ENCODE results near the gene WIPF1.

The WIPF1 gene

DNA sequence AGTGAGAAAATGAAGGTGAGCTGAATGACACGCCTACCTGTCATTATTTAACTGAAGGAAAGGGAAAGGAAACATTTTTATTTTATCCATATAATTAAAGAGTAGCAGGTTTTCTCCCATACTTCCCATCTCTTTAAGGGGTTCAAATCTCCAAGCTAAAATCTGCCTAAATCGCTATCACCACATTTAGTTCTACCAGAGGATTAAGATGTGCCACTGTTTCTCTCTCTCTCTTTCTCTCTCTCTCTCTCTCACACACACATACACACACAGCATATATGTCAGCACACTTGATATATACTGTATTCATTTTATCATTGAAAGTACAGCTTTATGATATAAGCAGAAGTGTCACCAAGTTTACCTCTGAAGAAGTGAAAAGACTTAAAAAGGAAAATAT is 3.1 kb downstream of the WIPF1 start:
- DNase-seq, result no peak

DNA sequence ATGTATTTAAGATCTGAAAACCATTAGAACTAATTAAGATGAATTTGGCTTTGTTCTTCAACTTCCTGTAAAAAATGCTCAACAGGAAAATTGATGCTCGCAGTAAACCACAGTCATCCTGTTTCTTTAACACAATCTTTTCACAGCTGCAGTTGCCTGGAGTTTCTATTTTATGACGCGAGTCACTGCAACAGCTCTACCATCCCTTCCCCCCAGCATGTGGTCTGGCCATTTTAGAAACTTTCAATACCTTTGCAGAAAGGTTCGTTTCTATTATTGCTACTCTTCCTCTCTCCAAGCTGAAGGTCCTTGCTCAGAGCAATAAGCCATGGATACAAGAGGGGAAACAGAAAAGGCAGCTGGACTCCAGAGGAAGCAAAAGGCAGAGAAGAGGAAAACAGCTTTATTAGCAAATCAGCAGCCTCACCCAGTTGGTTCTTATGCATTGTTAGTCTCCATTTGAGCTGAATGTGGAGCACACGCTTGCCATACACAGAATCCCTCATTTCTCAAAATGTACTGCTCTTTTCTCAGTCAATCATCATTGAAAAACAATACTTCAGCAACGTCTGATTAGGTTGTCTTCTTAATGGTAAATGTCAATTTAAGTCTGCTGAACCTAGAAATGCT is 3.9 kb downstream of the WIPF1 start:
- peak; percentile 63 for DNase-seq

DNA sequence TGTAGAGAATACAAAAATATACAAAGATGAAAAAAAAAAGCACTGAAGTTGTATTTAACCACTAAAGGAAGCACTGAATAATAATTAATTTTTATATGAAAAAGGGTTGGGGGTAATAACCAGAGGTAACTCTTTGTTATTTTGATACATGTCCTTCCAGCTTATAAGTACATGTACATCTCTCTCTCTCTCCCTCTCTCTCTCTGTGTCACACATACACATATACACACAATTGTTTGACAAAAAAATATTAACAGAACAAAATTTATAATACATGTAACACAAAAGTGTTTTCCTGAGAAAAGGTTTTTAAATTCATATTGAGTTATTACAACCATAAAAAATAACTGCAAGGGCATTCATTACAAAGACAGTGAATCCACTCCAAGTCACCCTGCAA is 4.6 kb downstream of the WIPF1 start:
- DNase-seq, result no peak

DNA sequence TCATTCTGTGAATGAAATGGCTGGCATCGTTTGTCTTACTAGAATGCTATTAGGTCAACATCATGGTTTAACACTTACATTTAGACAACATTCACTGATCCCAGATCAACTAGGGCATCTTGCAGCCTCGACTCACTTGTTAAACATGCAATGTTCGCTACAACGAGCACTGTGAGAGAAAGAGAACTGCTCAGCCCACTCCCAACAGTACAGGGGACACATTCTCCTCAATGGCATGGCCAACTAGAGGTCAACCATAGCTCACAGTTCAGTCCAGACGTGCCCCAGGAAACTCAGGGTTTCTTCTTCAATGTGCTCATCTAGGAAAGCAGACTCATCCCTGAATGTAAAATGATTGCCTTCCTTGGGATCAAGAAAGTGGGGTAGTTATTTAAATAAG is 5.9 kb downstream of the WIPF1 start:
- DNase-seq, result no peak

DNA sequence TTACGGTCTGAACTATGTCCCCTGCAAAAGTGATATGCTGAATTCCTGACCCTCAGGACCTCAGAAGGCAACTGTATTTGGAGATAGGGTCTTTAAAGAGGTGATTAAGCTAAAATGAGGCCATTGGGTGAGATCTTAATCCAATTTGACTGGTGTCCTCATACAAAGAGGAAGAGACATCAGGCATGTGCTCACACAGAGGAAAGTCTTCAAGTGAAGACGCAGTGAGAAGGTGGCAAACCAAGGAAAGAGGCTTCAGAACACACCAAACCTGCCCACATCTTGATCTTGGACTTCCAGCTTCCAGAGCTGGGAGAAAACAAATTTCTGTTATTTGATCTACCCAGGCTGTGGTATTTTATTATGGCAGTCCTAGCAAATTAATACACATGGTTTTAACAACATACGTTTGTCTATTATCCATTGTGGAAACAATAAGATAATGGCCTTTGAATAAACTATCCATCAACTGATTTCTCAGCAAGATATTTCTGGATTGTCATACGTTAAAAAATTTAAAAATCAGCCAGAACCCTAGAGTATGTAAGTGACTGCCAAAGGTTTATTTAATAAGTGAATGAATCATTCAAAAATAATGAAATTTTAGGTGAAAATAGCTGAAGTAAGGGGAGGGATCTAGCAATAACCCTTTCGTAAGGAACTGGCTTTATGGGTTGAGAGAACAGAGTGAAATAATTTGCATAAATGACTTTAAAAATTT is 6.5 kb downstream of the WIPF1 start:
- no peak for DNase-seq

DNA sequence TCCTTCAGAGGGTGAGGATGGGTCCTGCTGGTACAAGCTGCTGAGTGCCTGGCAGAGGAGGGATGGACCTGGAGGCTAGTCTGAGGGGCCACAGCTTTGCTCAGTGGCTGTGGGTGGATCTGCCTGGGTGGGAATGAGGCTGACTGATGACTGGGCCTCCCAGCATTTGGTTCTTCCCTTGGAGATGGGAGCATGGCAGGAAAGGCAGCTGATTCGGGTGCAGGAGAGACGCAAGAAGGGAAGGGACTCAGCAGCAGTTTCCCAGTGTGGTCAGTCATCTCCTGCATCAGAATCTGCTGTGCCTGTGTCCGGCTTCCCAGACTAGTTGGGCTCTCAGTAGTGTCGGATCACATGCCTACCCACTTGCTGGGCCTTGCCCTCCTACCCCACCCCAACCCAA is 7.3 kb downstream of the WIPF1 start:
- DNase-seq, result no peak

DNA sequence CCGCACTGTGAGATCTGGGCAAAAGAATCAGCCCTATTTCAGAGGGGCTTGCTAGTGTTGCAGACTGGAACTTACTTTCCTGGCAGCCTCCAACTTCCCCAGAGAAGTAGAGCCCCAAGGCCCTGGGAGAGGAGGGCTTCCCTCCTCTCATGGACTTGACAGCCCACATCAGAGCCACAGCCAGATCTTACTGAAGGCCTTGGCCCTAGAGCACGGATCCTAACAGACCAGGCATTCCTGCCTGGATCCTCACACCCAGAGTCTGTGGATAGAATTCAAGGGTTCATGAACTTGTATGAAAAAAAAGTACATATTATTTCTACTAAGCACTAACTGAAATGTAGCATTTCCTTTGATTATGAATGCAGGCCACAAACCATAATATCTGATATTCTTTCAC is 8.3 kb downstream of the WIPF1 start:
- no peak for DNase-seq

DNA sequence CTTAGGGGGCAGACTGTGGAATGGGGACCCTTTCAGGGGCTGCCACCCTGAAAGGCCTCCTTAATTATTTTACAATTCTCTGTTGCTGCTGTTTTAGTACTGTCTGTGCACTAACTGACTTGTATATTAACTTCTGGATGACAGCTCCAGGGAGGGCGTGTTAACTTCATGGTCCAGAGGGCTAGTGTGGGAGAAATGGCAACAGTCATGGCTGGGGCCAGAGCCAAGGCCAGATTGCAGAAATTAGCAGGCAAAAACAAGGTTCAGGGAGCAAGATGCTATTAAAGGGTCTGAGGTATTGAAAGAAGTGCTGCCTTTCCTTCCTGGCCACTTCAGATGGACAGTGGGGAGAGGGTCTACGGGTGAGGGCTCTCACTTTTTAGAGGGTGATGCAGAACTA is 9.1 kb downstream of the WIPF1 start:
- no peak for DNase-seq

DNA sequence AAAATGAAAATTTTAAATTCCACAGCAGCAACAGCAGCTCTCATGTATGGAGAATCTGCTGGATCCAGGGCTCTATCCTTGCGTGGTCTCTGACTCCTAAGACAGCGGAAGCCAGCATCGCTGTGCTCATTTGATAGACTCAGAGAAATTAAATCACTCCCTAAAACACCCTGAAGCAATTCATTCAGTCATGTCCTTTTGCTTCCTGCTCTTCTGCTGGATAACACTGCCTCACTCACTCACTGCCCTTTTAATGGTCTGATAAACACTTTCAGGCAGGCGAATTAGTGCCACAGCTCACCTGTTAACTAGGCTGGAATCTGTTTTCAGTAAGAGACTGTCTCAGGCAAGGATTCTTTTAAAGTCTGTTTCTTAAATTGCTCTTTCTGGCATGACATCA is 10.0 kb downstream of the WIPF1 start:
- DNase-seq, result no peak

DNA sequence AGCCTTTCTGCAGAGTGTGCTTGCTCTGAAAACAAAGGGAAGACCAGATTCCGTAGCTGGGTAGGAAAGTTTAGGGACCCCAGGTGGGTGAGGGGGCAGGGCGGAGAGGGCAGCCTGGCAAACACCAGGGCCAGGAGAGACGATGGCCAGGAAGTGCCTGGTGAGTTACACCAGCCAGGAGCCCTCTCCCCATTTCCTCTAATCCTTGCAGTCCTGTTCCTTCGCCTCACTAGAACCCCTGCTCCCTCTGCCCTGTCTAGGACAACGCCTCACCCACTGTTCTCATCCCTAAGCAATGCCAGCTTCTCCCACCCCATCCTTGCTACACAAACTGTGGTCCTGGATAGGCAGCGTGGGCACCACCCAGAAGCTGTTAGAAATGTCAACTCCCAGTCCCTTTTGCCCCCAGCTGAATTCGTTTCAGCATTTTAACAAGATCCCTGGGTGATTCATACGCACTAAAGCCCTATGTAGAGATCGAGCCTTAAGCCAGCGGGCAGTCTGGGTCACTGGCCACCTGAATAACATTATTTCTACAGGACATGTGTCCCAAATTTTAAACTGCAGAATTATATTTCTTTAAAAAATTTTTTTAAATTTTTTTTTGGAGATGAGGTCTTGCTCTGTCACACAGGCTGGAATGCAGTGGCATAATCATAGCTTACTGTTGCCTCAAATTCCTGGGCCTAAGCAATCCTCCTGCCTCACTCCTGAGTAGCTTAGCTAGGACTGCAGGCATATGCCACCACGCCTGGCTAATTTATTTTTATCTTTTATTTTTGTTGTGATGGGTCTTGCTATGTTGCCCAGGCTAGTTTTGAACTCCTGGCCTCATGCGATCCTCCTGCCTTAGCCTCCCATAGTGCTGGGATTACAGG is 10.9 kb downstream of the WIPF1 start:
- no peak for DNase-seq

DNA sequence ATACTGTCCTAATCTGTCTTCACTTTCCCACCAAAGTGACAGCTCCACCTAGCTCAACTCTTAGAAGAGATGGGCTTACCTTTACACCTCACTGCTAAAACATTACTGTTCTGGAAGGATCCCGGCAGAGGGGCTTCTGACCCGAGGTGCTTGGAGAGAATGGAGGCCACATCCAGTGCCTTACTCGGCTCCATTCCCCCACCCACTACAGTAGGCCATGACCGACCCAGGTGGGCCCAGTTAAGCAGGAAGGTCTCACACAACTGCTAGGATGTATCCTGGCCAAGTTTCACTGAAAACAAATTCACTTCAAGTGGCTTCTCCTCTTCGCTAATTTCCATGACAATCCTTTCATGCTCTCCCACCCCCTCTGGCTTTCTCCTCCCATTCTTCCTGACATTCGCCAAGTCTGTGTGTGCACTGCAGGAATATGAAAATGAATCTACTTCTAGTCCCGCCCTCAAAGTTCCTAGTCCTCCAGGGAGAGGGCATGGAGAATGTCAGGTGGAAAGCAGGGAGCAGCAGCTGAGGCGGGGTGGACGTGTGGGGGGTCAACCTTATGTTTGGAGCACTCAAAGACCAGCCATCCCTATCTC is 11.8 kb downstream of the WIPF1 start:
- DNase-seq, result no peak

DNA sequence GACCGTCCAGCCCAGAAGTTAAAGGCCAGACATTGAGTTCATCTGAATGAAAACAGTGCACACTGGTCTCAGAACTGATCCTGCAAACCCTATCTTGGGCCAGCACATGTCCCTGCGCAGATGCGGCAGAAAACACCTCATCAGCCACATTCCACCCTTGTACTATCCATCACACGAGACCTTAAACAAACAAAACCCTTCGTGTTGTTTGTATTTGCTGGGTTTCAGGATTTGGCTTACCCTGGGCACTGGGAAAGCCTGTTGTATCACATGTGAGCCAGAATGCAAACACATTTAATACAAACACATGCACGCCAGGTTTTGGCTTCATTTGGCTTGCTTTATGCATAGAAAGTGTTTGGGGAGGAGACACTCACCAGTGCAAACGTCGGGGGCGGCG is 12.5 kb downstream of the WIPF1 start:
- DNase-seq, result no peak

DNA sequence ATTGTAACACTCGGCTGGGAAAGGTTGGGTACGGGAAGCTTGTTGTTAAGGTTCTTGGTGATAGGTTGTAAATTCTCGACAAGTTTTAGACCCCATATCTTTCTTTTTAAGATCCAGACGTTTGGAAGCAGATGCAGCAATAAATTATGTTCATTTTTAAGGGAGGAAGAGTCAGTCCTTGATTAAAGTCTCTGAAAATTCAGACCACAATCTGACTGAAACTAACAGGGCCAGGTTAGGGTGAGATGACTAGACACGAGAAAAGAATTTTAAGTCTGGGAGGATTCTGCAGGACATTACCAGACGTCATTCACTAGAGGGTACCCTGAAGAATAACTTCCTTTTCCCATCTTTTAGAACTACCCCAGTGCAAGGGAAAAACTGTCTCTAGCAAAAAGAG is 16.1 kb downstream of the WIPF1 start:
- no peak for DNase-seq

DNA sequence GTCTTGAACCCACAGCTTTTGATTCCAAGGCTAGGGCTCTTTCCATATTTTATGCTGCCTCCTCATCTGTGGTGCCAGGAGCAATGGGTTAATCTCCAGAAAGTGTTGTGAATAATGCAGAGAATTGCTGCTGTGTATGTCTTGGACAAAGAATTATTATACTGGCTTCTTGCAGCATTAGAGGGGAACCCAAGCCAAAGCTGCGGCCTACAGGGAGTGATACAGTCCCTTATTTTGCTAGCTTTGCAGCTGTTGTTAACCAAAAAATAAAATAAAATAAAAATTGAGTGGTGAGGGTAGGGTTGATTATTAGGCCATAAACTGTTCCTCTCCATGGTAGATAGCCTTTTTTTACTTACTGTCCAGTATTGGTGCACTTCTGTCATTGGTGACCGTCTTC is 16.7 kb downstream of the WIPF1 start:
- DNase-seq, result peak; percentile 76

DNA sequence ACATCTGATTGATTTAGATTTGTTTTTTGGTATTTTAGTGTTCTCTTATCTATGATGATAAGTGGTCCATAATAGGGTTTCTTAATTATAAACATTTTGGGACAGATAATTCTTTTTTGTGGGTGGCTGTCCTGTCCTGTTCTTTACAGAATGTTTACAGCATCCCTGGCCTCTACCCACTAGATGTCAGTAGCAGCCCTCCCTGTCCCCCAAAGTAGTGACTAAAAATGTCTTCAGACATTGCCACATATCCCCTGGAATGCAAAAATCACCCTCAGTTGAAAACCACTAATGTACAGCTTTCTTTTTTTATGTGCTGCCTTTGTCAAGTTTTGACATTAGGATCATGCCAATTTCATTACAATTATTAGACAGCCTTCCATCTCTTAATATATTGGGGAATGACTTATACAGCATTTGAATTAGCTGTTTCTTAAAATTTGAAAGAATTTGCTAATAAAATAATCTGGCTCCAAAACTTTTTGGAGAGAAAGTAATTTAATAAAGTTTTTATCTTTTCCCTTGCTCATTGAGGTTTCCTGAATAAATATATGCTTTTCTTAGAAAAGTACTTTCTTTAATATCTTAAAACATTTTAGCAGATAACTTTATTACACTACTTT is 19.5 kb downstream of the WIPF1 start:
- DNase-seq, result peak; percentile 52

DNA sequence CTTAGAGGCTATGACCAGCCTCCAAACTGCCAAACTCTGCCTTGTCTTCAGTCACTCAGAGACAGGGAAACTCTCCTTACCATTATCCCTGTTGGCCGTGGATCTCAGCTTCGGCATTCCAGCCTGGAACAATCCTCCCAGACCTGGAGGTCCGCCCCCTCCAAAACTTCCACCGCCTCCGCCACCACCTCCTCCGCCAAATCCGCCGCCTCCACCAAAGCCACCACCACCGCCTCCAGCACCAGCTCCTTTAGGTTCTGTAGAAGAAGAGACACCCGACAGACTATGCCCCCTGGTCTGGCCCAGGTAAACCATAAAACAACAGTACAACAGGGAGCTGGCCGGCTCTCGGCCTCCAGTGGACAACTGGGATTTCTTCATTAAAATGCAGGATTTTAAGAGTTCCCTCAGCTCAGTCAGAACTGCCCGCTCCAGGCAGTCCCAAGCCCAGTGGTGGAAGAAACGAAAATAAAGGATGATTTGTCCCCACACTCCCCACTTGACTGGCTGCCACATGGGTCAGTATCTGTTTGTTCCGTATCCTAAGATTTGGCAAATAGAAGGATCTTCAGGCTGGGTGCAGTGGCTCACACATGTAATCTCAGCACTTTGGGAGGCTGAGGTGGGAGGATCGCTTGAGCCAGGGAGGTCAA is 22.4 kb downstream of the WIPF1 start:
- DNase-seq, result no peak

DNA sequence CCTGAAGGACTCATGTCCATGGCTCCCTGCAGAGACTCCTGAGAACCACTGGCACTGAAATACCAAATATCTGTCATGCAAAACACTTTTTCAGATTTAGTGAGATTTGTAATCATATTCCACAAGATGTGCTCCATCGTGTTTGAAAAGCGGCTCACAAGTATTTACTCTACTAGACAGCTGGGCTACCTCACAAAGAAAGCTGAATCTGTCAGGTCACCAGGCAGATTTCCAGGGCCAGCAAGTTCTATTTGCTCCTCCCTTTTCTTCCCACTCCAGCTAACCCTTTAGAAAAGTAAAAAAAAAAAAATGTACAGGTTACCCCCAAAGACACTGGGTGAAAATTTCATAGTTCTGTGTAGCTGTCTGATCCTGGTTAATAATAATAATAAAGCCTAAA is 22.9 kb downstream of the WIPF1 start:
- no peak for DNase-seq

DNA sequence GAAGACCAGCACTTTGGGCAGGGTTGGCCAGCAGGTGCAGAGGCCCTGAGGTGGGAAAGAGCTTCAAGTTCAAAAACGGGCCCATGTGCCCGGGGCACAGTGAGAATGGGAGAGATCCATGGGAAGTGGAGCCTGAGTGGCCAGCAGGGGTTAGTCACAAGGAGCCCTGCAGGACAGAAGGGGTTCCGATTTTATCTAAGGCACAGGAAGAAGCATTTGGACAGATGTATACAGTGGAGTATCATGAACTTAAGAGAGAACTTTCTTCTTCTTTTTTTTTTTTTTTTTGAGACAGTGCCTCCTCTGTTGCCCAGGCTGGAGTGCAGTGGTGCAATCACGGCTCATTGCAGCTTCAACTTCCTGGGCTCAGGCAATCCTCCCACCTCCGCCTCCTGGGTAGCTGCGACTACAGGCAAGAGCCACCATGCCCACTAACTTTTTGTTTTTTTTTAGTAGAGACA is 24.0 kb downstream of the WIPF1 start:
- DNase-seq, result no peak

DNA sequence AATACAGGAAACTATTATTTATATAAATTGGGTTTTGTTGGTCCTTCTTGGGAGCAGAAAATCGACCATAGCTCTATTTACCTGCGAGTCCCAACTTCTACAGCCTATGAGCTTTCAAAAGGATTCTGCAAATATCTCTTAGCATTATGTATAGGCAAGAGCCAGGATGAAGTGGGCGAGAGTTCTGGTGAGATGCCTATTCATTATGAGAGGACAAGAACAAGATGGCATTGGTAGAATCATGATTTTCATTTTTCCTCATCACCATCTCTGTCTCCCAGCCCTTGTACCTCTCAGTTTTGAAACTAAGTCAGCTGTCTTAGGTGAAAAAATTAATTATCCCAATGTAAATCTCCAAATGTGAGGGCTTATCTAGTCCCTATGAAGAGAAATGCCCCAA is 25.0 kb downstream of the WIPF1 start:
- no peak for DNase-seq

DNA sequence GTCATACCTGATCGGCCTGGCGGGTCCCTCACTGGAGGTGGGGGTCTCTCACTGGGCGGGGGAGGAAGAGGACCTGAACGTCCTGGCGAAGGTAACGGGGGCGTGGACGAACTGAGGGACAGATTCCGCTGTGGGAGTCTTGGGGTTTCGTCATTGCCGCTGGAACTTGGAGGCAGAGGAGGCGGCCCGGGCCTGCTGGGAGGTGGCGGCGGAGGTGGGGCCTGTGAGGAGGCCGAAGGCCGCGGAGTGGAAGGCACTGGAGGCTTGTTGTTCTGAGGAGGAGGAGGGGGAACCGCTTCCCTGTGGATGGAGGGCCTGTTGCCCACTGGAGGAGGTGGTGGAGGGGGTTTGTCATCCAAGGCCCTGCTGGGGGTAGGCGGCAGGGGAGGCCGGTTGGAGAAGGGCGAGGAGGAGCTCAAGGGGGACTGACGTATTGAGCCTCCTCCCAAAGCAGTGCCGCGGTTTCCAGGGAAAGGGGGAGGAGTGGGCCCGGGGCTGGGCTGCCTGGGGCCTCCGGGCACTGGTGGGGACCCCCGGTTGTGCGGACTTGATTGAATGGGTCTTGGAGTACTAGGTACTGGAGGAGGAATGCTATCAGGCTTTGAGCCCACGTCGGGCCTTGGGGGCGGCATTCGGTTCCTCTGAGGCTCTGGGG is 25.8 kb downstream of the WIPF1 start:
- no peak for DNase-seq

DNA sequence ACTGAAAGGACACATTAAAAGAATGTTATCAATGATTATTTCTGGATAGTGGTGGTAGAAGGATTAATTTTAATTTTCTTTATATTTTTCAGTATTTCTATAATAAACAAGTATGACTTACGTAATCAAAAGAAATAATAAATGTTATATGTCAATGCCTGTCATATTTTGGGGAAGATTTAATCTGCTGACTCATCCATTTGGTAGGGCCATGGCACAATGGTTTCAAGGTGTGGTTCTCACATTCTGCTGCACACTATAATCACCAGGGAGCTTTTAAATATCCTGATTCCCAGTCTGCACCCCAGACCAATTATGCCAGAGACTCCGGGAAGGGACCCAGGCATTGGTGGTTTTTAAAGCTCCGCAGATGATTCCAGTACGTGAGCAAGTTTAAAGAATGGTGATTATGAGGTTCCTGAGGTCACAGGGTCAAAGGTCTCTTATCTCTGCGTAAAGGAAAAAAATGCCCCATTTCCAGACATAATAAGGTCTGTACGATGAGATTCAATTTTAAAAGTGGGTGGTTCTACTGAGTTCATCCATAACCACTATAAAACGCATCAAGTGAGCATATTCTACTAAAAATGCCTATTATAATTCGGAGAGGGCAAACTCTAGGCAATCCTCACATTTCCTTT is 27.2 kb downstream of the WIPF1 start:
- DNase-seq, result no peak

Measured in right hindlimb (tissue), 1 donor.